Upper lobe of left lung (tissue), 6 donors: ENCODE measurements around the gene TMPRSS3. TPM values are rescaled to one million over a fixed set of nuclear protein-coding genes. Genes with fewer than 3 reads are reported as not detected.

Source experiments
- ATAC-seq, 2 donors: fragments of 200-7000 bp; cut with Tn5 transposase; one replicate each; pipeline ENCODE4 v1.9.1; 2022; ENCODE audit warnings: mild to moderate bottlenecking in 2 of 2, moderate library complexity in 2 of 2; ENCODE audit not compliant: low FRiP score in 2 of 2
- DNase-seq, 2 donors: peaks; one replicate each; pipeline ENCODE4 v3.0.0-alpha.2; 2019 to 2020
- H3K27ac ChIP-seq, 4 donors: fragments of 200-600 bp; sonication (generic); one replicate each; pipeline ENCODE4 v1.5.1; 2016 to 2019
- H3K27me3 ChIP-seq, 4 donors: fragments of 200-600 bp; sonication (generic); one replicate each; pipeline ENCODE4 v1.5.1; 2017 to 2019
- H3K36me3 ChIP-seq, 4 donors: fragments of 200-600 bp; sonication (generic); one replicate each; pipeline ENCODE4 v1.5.1; 2016 to 2019
- H3K4me1 ChIP-seq, 4 donors: fragments of 200-600 bp; sonication (generic); one replicate each; pipeline ENCODE4 v1.5.1; 2018 to 2019
- H3K4me3 ChIP-seq, 4 donors: fragments of 200-600 bp; sonication (generic); one replicate each; pipeline ENCODE4 v1.5.1; 2017 to 2019; ENCODE audit warnings: mild to moderate bottlenecking in 2 of 4, moderate library complexity in 1 of 4
- H3K9me3 ChIP-seq, 4 donors: fragments of 200-600 bp; sonication (generic); one replicate each; pipeline ENCODE4 v1.5.1; 2018 to 2019
- CTCF ChIP-seq, 6 experiments: fragments of 450-650 bp in 4 of 6; fragments of 200-600 bp in 2 of 6; sonication (generic) in 2 of 6; IDR thresholded peaks; one replicate each; pipeline ENCODE4 v1.5.1; 2016 to 2019; ENCODE audit warnings: antibody characterized with exemption in 6 of 6
- EP300 ChIP-seq, 4 donors: sonication (generic); formaldehyde crosslinking; IDR thresholded peaks; one replicate each; pipeline ENCODE4 v1.5.1; 2017; ENCODE audit warnings: antibody characterized with exemption in 4 of 4, control low read depth in 2 of 4
- POLR2A ChIP-seq, 4 donors: fragments of 450-650 bp; IDR thresholded peaks; one replicate each; pipeline ENCODE4 v1.5.1; 2016 to 2017; ENCODE audit warnings: antibody characterized with exemption in 4 of 4, mild to moderate bottlenecking in 2 of 4
- POLR2AphosphoS5 ChIP-seq, 2 donors: sonication (generic); formaldehyde crosslinking; IDR thresholded peaks; one replicate each; pipeline ENCODE4 v1.5.1; 2017; ENCODE audit warnings: antibody characterized with exemption in 2 of 2
- whole genome bisulfite sequencing, 2 donors: methylation state at CpG; one replicate each; pipeline ENCODE4 v1.1.5; 2017 to 2018; 5-methylcytosine and 5-hydroxymethylcytosine counted together
- total RNA-seq, 6 donors: library from RNA; depleted of rRNA in 4 of 6; stranded (reverse); fragments of >200 nt in 4 of 6; gene quantifications; one replicate each; pipeline versions ENCODE4 v1.1.0 to v1.2.1, GENCODE V29; 2016 to 2021
- donor health status: DM: no; HTN: no; CAD: no; lungs with moderate emphysema.
- donor health status: DM: no; HTN: yes; CAD: no; lungs with severe emphysema.

TMPRSS3 gene
- total RNA-seq, 6 donors from 2014 or later = 3.5 to 12.5 (median 5.8) TPM

- TF ChIP-seq CTCF (IDR thresholded peaks at IDR 0.05) = no peak
- TF ChIP-seq POLR2A (IDR thresholded peaks at IDR 0.05) = no peak
- TF ChIP-seq POLR2AphosphoS5 (IDR thresholded peaks at IDR 0.05) = no peak
- no peak for TF ChIP-seq EP300 (IDR thresholded peaks at IDR 0.05)
- no peak for ATAC-seq
- 86 to 92% methylated on average over 9 to 11 of the region's 11 CpGs for WGBS, 2 donors
- no peak overlapping the region for H3K4me3 ChIP-seq
- no peaks in the 10 kb centered on the region for H3K27me3 ChIP-seq
- no peaks in the 10 kb centered on the region for H3K4me1 ChIP-seq
- H3K27ac ChIP-seq = no peak overlapping the region
- no peaks in the 10 kb centered on the region for H3K9me3 ChIP-seq
- H3K36me3 ChIP-seq = no peaks in the 10 kb centered on the region
- no peak for DNase-seq
Observed at GRCh38 chr21:42343963-42344510, 51.8 kb downstream of the TMPRSS3 start.

- Histone ChIP-seq H3K27me3 (no peaks in the 10 kb centered on the region), H3K27ac (no peak overlapping the region), H3K36me3 (no peaks in the 10 kb centered on the region), H3K4me3 (no peak overlapping the region), H3K4me1 (peaks cover 0 to 2% (median under 1%) of the 10 kb centered on the region in 4 donors), H3K9me3 (no peaks in the 10 kb centered on the region)
- 86 to 93% methylated on average over 6 of the region's 6 CpGs for WGBS, 2 donors
- no peak for DNase-seq
- TF ChIP-seq POLR2AphosphoS5 (IDR thresholded peaks at IDR 0.05) = no peak
- no peak for TF ChIP-seq EP300 (IDR thresholded peaks at IDR 0.05)
- no peak for TF ChIP-seq CTCF (IDR thresholded peaks at IDR 0.05)
- TF ChIP-seq POLR2A (IDR thresholded peaks at IDR 0.05) = no peak
- ATAC-seq = no peak
Observed at GRCh38 chr21:42343556-42343955, 52.3 kb downstream of the TMPRSS3 start.

GRCh38 chr21:42343101-42343500, 52.8 kb downstream of the TMPRSS3 start:
- TF ChIP-seq CTCF (IDR thresholded peaks at IDR 0.05) (no peak), POLR2A (IDR thresholded peaks at IDR 0.05) (no peak), EP300 (IDR thresholded peaks at IDR 0.05) (no peak), POLR2AphosphoS5 (IDR thresholded peaks at IDR 0.05) (no peak)
- Histone ChIP-seq H3K4me1 (peaks cover 0 to 7% (median 5%) of the 10 kb centered on the region in 4 donors), H3K9me3 (no peaks in the 10 kb centered on the region), H3K27me3 (no peaks in the 10 kb centered on the region), H3K4me3 (no peak overlapping the region), H3K36me3 (no peaks in the 10 kb centered on the region), H3K27ac (no peak overlapping the region)
- ATAC-seq (no peak), DNase-seq (no peak)
- WGBS, 2 donors = 95 to 99% methylated on average over 8 to 10 of the region's 10 CpGs

GRCh38 chr21:42341776-42342542, 53.9 kb downstream of the TMPRSS3 start:
- H3K4me1 ChIP-seq = peaks cover 0 to 14% (median 8%) of the 10 kb centered on the region in 4 donors
- WGBS, 2 donors = 95 to 96% methylated on average over 15 of the region's 15 CpGs
- no peak for DNase-seq
- no peak for ATAC-seq
- TF ChIP-seq POLR2AphosphoS5 (IDR thresholded peaks at IDR 0.05) = no peak
- TF ChIP-seq EP300 (IDR thresholded peaks at IDR 0.05) = no peak
- no peak for TF ChIP-seq POLR2A (IDR thresholded peaks at IDR 0.05)
- no peak for TF ChIP-seq CTCF (IDR thresholded peaks at IDR 0.05)
- H3K9me3 ChIP-seq = no peaks in the 10 kb centered on the region
- H3K4me3 ChIP-seq = no peak overlapping the region
- H3K27ac ChIP-seq = no peak overlapping the region
- no peaks in the 10 kb centered on the region for H3K27me3 ChIP-seq
- no peaks in the 10 kb centered on the region for H3K36me3 ChIP-seq
